Activated naive CD8-positive, alpha-beta T cell treated with anti-CD3 and anti-CD28 coated beads, Interleukin-2, amount 50 U/mL, for 16 hours (primary cell): ENCODE results near the gene BCL2L12.

Experiments used
- DNase-seq: peaks from one replicate; pipeline ENCODE4 v3.0.0-alpha.2; 2020; ENCODE audit warnings: low read depth, low spot score

BCL2L12 gene

GRCh38 chr19:49685845-49686332, 20.2 kb downstream of the BCL2L12 start:
- DNase-seq = no peak

GRCh38 chr19:49686503-49687088, 20.9 kb downstream of the BCL2L12 start:
- DNase-seq = no peak

- no peak for DNase-seq
These were observed 21.4 kb downstream of the BCL2L12 start for GRCh38 chr19:49687150-49687549.

GRCh38 chr19:49687566-49688316, 22.0 kb downstream of the BCL2L12 start:
- no peak for DNase-seq

GRCh38 chr19:49688531-49689132, 22.9 kb downstream of the BCL2L12 start:
- DNase-seq = no peak

GRCh38 chr19:49689133-49690078, 23.7 kb downstream of the BCL2L12 start, which contains the start of gene ADM5:
Gene ADM5 (plus strand): TSS chr19:49689594. CDS start chr19:49689838, 244 bp downstream.
- DNase-seq = no peak

- no peak for DNase-seq
These were observed 24.4 kb downstream of the BCL2L12 start for GRCh38 chr19:49690079-49690655.

GRCh38 chr19:49690656-49691242, 25.0 kb downstream of the BCL2L12 start, which contains the start of gene CPT1C:
Gene CPT1C (plus strand): TSS chr19:49691116. CDS start chr19:49692253, 1,137 bp downstream.
- DNase-seq = no peak

GRCh38 chr19:49691243-49692146, 25.8 kb downstream of the BCL2L12 start:
- DNase-seq = no peak

GRCh38 chr19:49692147-49692506, 26.4 kb downstream of the BCL2L12 start:
- no peak for DNase-seq

- no peak for DNase-seq
These were observed 30.4 kb downstream of the BCL2L12 start for GRCh38 chr19:49696115-49696514.

GRCh38 chr19:49696865-49697264, 31.1 kb downstream of the BCL2L12 start:
- DNase-seq = no peak

GRCh38 chr19:49699364-49699763, 33.6 kb downstream of the BCL2L12 start:
- no peak for DNase-seq

GRCh38 chr19:49700563-49700962, 34.8 kb downstream of the BCL2L12 start:
- no peak for DNase-seq

- DNase-seq = no peak
These were observed 35.6 kb downstream of the BCL2L12 start for GRCh38 chr19:49701271-49701786.

GRCh38 chr19:49704888-49705642, 39.3 kb downstream of the BCL2L12 start:
- DNase-seq = no peak

- no peak for DNase-seq
These were observed 40.2 kb downstream of the BCL2L12 start for GRCh38 chr19:49705919-49706318.

- DNase-seq = no peak
These were observed 44.7 kb downstream of the BCL2L12 start for GRCh38 chr19:49710372-49710951.
